ENCODE data around the gene DYNC2I2. TPM values are rescaled to one million over a fixed set of nuclear protein-coding genes. Genes with fewer than 3 reads are reported as not detected.
A peak's percentile ranks its signal among the peaks of the same experiment; 100 is the strongest.

DYNC2I2 gene
- total RNA-seq, 2 experiments from 2014 or later: 55.5 to 97.6 TPM

- Histone ChIP-seq H2AFZ (ENCODE audit: low read length) (no peak overlapping the region), H3K9me3 (ENCODE audit: low read length) (no peaks in the 10 kb centered on the region), H3K36me3 (ENCODE audit: insufficient read depth, low read length) (peaks cover 27% of the 10 kb centered on the region), H3K4me2 (ENCODE audit: low read length) (peak overlapping the region; percentile 87), H3K79me2 (ENCODE audit: insufficient read depth, low read depth, low read length) (peaks cover 66% of the 10 kb centered on the region), H3K27ac (ENCODE audit: low read depth, low read length, poor library complexity, severe bottlenecking) (peak overlapping the region; percentile 91), H3K4me1 (ENCODE audit: insufficient read depth, low read length, poor library complexity, severe bottlenecking) (peaks cover 56% of the 10 kb centered on the region), H4K20me1 (ENCODE audit: insufficient read depth, low read length) (peaks cover 5% of the 10 kb centered on the region; the same call in 1 of the 2 replicates), H3K9me2 (ENCODE audit: insufficient read depth, low read length) (no peaks in the 10 kb centered on the region), H3K4me3 (ENCODE audit: low read depth, low read length, poor library complexity, severe bottlenecking) (peak overlapping the region; percentile 90)
- TF ChIP-seq CTCF (conservative IDR thresholded peaks at IDR 0.05; ENCODE audit: low read length): no peak
- no peak for TF ChIP-seq EZH2phosphoT487 (IDR thresholded peaks at IDR 0.05; ENCODE audit: borderline replicate concordance, low read depth, low read length)
- CTCF ChIA-PET (ENCODE audit: unreplicated experiment): no interaction called here
- POLR2A ChIA-PET: interaction anchor here (0.5 to 1.9 kb wide), 8 partner anchors 20 to 193 kb away, joined by 3 to 5 read pairs (median 4); partner anchors contain the start of gene ZDHHC12
- no peak for DNase-seq (ENCODE audit: low spot score)
- intact Hi-C loops (cut with micrococcal nuclease; ENCODE audit: unreplicated experiment): loop anchor here (1.0 to 10.0 kb wide), 5 partner anchors 28 to 1361 kb away; partner anchors contain the start of genes DYNC2I2, FNBP1, PHYHD1 and ZER1
- BruUV-seq (replicated peaks): TSS peak; percentile 93
These were observed 27.3 kb upstream of the DYNC2I2 start for GRCh38 chr9:128684065-128684324.

- H3K79me2 ChIP-seq (ENCODE audit: insufficient read depth, low read depth, low read length): peaks cover 64% of the 10 kb centered on the region
- CTCF ChIA-PET (ENCODE audit: unreplicated experiment): no interaction called here
- no peaks in the 10 kb centered on the region for H3K9me3 ChIP-seq (ENCODE audit: low read length)
- peaks cover 27% of the 10 kb centered on the region for H3K36me3 ChIP-seq (ENCODE audit: insufficient read depth, low read length)
- POLR2A ChIA-PET: interaction anchor here (0.6 to 1.9 kb wide), 8 partner anchors 20 to 130 kb away, joined by 3 to 7 read pairs (median 4); partner anchors contain the start of gene ZDHHC12
- intact Hi-C loops (cut with micrococcal nuclease; ENCODE audit: unreplicated experiment): loop anchor here (1.0 to 10.0 kb wide), 5 partner anchors 27 to 1361 kb away; partner anchors contain the start of genes DYNC2I2, FNBP1, PHYHD1 and ZER1
- peak; percentile 87 for DNase-seq (ENCODE audit: low spot score)
- H3K9me2 ChIP-seq (ENCODE audit: insufficient read depth, low read length): no peaks in the 10 kb centered on the region
- no TSS peak for BruUV-seq (replicated peaks)
- H3K27ac ChIP-seq (ENCODE audit: low read depth, low read length, poor library complexity, severe bottlenecking): peak overlapping the region; percentile 91
- H3K4me3 ChIP-seq (ENCODE audit: low read depth, low read length, poor library complexity, severe bottlenecking): peak overlapping the region; percentile 90
- peaks cover 5% of the 10 kb centered on the region; the same call in 1 of the 2 replicates for H4K20me1 ChIP-seq (ENCODE audit: insufficient read depth, low read length)
- no peak overlapping the region for H2AFZ ChIP-seq (ENCODE audit: low read length)
- H3K4me1 ChIP-seq (ENCODE audit: insufficient read depth, low read length, poor library complexity, severe bottlenecking): peaks cover 56% of the 10 kb centered on the region
- H3K4me2 ChIP-seq (ENCODE audit: low read length): peak overlapping the region; percentile 87
- no peak for TF ChIP-seq CTCF (conservative IDR thresholded peaks at IDR 0.05; ENCODE audit: low read length)
- TF ChIP-seq EZH2phosphoT487 (IDR thresholded peaks at IDR 0.05; ENCODE audit: borderline replicate concordance, low read depth, low read length): no peak
These were observed 26.9 kb upstream of the DYNC2I2 start for GRCh38 chr9:128683340-128684064.

- no peaks in the 10 kb centered on the region for H4K20me1 ChIP-seq (ENCODE audit: insufficient read depth, low read length)
- peaks cover 12% of the 10 kb centered on the region for H3K36me3 ChIP-seq (ENCODE audit: insufficient read depth, low read length)
- POLR2A ChIA-PET: interaction anchor here (0.6 kb wide), 1 partner anchor 42 kb away, joined by 3 read pairs; no protein-coding TSS in a partner anchor
- peaks cover 7% of the 10 kb centered on the region; the same call in 1 of the 2 replicates for H3K79me2 ChIP-seq (ENCODE audit: insufficient read depth, low read depth, low read length)
- CTCF ChIA-PET (ENCODE audit: unreplicated experiment): no interaction called here
- H3K9me2 ChIP-seq (ENCODE audit: insufficient read depth, low read length): no peaks in the 10 kb centered on the region
- no peak for DNase-seq (ENCODE audit: low spot score)
- H3K27ac ChIP-seq (ENCODE audit: low read depth, low read length, poor library complexity, severe bottlenecking): no peak overlapping the region
- BruUV-seq (replicated peaks): no TSS peak
- H2AFZ ChIP-seq (ENCODE audit: low read length): no peak overlapping the region
- no peak overlapping the region for H3K4me2 ChIP-seq (ENCODE audit: low read length)
- peaks cover 27% of the 10 kb centered on the region for H3K4me1 ChIP-seq (ENCODE audit: insufficient read depth, low read length, poor library complexity, severe bottlenecking)
- no peaks in the 10 kb centered on the region for H3K9me3 ChIP-seq (ENCODE audit: low read length)
- TF ChIP-seq CTCF (conservative IDR thresholded peaks at IDR 0.05; ENCODE audit: low read length): no peak
- TF ChIP-seq EZH2phosphoT487 (IDR thresholded peaks at IDR 0.05; ENCODE audit: borderline replicate concordance, low read depth, low read length): no peak
- H3K4me3 ChIP-seq (ENCODE audit: low read depth, low read length, poor library complexity, severe bottlenecking): no peak overlapping the region
- intact Hi-C loops (cut with micrococcal nuclease; ENCODE audit: unreplicated experiment): no loop called here
These were observed 21.1 kb upstream of the DYNC2I2 start for GRCh38 chr9:128677794-128678193.

Data from OCI-LY7 (cell line).